B cell (primary cell): ENCODE data around the gene MAGEB1.

Source experiments
- CTCF ChIP-seq: fragments of 200-600 bp; IDR thresholded peaks from one replicate; pipeline ENCODE4 v1.8.0; 2022; ENCODE audit warnings: antibody characterized with exemption, mild to moderate bottlenecking
- EZH2 ChIP-seq: IDR thresholded peaks from 2 replicates; pipeline ENCODE4 v1.6.1; 2012; ENCODE audit warnings: borderline replicate concordance, low read depth, mild to moderate bottlenecking, moderate library complexity, low read length; ENCODE audit not compliant: insufficient read depth, poor library complexity, severe bottlenecking

- TF ChIP-seq CTCF (no peak), EZH2 (no peak)
Measured at GRCh38 chrX:30270639-30271038, 23.7 kb downstream of the MAGEB1 start.
